AG09309 (cell line): ENCODE measurements around the gene SCGB3A2.

ENCODE experiments used
- DNase-seq: peaks from one replicate; pipeline ENCODE4 v3.0.0-alpha.2; 2010; ENCODE audit warnings: low read depth
- H3K4me3 ChIP-seq: 2 replicates; pipeline ENCODE4 v1.5.1; 2011; ENCODE audit warnings: mild to moderate bottlenecking, low read depth, low read length, moderate library complexity; ENCODE audit not compliant: control insufficient read depth
- CTCF ChIP-seq: IDR thresholded peaks from 2 replicates; pipeline ENCODE4 v1.5.1; 2011; ENCODE audit warnings: mild to moderate bottlenecking, low read depth, low read length, inconsistent platforms; ENCODE audit not compliant: insufficient read depth, control insufficient read depth; ENCODE audit errors: missing control alignments

Gene SCGB3A2

DNA sequence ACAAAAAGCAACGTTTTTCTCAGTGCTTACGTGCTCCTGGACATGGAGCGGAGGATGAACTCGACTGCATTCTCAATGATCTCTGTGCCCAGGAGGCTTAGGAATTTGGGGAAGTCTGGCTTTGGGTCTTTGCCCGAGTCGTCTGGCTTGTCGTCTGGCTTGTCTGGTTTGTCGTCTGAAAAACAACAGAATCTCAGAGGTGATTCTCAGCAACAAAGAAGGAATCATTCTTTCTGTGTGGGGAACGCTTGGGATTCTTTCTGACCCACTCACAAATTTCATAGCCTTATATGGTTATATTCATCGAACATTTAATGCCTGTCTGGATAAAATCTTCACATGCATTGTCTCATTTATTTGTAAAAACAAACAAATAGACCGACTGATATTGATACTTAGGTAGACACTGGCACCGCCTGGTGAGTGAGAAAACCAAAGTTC, 23.1 kb downstream of the SCGB3A2 start:
- TF ChIP-seq CTCF = no peak
- no peak overlapping the region for H3K4me3 ChIP-seq
- DNase-seq = peak; percentile 52

DNA sequence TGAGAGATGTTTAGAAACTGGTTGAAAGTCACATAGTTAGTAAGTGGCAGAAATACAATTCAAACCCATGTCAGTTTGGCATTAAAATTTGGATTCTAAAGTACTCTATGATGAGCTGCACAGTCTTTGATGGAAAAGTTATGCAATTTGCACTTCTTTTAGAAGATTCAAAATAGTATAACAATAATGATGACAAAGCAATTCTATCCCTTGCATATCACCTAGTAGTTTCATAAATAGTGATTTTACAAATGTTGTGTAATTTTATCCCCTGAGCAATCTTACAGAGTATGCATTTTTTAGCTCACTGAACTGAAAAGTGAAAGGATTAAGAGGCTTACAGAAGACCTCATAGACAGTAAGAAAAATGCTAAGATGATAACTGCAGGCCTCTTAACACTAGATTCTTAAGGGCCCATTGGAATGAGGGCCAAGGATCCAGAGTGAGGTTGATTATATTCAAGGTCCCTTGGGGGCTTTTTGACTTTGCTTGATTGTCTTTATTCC, 24.2 kb downstream of the SCGB3A2 start:
- no peak for DNase-seq
- H3K4me3 ChIP-seq = no peak overlapping the region
- no peak for TF ChIP-seq CTCF

GRCh38 chr5:147904110-147904509, 25.6 kb downstream of the SCGB3A2 start:
- no peak for TF ChIP-seq CTCF
- DNase-seq = no peak
- H3K4me3 ChIP-seq = no peak overlapping the region

DNA sequence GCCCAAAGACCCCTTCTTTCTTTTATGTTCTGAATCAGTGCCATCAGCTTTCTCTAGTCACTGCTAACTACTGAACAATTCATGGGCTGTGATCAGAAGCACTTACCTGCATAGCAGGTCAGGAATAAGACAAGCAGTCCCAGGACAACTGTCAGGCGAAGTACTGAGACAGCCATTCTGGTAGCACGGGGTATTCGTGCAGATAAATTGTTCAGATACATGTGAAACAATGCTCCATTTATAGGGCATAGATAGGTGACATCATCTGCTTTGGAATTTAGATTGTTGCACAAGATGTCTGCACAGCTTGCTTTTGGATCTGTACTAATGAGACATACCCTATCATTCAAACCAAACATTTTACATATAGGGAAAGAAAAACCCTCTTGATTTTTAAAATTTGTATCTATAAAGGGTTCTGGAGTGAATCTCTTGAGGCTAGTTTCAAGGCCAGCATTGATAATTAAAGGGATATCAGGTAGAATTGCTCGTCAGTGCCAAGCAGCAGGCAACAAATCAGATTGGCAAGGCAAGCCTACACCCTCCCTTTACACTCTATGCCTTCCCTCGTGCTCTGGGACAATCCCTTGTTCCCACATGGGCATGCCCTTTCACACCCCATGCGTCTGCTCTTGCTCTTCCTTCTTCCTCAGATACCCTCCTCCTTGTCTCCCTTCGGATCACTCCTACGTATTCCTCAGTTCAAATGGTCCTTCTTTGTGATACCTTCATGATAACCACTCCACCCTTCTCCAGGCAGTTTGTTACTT, 28.0 kb downstream of the SCGB3A2 start, which contains the start of gene C5orf46:
C5orf46 (minus strand) TSS at position 213 of the 770 bp plus-strand sequence; CDS start at position 176, 37 bp downstream.
- DNase-seq = no peak
- H3K4me3 ChIP-seq = no peak within 1 kb of the TSS
- TF ChIP-seq CTCF = no peak

- H3K4me3 ChIP-seq = no peak overlapping the region
- no peak for TF ChIP-seq CTCF
- no peak for DNase-seq
Observed at GRCh38 chr5:147911427-147911826, 32.9 kb downstream of the SCGB3A2 start.

DNA sequence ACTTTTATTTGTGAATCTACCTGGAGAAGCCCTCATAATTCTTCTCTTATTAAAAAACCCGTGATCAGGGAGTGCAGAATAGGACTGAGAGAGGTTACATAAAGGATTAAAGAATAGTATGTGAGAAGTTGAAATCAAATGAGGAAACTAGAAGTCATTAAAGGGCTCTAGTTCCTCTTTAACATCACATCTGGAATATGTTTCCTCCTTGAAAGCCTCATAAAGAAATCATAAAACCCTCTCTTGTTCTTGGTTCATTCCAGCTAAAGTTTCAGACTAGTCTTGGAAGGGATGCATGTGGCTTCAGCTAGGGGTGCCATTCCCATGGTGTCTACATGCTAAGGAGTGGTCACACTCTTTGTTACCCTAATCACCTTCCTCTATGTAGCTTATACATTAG, 33.5 kb downstream of the SCGB3A2 start:
- DNase-seq = no peak
- TF ChIP-seq CTCF = no peak
- no peak overlapping the region for H3K4me3 ChIP-seq
